HG02885 (cell line): Measurements from ENCODE around the gene RYR1.
A peak's percentile ranks its signal among the peaks of the same experiment; 100 is the strongest.
"Not testable (repeated sequence)": the region's sequence is repeated elsewhere in the genome, so short reads cannot be mapped to it uniquely, and the experiment has no call there.

Source experiments
- ATAC-seq: cut with Tn5 transposase; IDR thresholded peaks from one replicate; pipeline ENCODE4 v1.9.1; 2021; ENCODE audit warnings: mild to moderate bottlenecking; ENCODE audit not compliant: unreplicated experiment, poor library complexity

The RYR1 gene

GRCh38 chr19:38507551-38508127, 74.1 kb downstream of the RYR1 start:
- ATAC-seq: no peak

- ATAC-seq: no peak
Measured at GRCh38 chr19:38508507-38508906, 75.0 kb downstream of the RYR1 start.

DNA sequence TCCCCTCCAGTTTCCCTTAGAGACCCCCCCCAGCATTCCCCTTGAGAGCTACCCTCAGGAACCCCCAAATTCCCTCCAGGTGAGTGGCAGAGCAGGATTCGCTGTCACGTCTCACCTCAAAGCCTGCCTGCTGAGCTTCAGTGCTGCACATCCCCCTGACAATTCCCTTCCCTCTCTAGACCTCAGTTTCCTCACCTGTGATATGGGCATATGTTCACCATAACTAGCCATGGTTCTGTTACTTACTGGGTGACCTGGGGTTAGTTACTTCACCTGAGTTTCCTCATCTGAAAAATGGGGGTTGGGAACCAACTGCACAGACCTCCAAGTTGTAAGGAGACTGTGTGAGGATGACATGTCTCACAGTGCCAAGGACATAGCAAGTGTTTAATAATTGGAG, 75.5 kb downstream of the RYR1 start:
- no peak for ATAC-seq

GRCh38 chr19:38511074-38511708, 77.7 kb downstream of the RYR1 start:
- ATAC-seq: no peak

DNA sequence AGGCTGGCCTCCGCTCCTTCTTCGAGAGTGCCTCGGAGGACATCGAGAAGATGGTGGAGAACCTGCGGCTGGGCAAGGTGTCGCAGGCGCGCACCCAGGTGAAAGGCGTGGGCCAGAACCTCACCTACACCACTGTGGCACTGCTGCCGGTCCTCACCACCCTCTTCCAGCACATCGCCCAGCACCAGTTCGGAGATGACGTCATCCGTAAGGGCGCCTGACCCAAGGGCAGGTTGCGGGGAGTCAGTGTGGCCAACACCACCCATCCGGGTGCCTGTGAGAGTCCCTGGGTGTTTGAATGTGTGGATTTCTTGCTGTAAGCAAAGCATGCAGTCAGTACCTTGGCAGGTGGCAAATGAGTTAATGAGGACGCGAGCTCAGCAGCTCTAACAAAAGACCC, 78.8 kb downstream of the RYR1 start:
- no peak for ATAC-seq

- not testable (repeated sequence) for ATAC-seq
Measured at GRCh38 chr19:38513156-38513555, 79.7 kb downstream of the RYR1 start.

DNA sequence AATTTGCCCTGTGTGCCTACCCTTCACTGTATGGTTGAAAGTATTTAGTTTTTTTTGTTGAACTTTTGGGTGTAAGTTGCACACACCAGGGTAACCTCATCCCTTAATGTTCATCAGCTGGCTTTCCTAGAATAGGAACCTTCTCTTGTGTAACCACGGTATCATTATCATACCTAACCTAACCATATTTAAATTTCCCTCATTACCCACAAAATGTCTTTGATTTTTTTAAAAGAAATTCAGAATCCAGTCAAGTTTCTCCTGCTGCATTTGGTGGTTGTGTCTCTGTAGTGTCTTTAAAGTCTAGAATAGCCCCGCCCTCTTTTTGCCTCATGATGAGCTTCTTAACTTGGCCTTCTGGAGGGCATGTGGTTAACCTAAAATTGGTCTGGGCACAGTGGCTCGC, 80.3 kb downstream of the RYR1 start:
- no peak for ATAC-seq

- peak; percentile 59 for ATAC-seq
Measured at GRCh38 chr19:38514812-38515633, 81.5 kb downstream of the RYR1 start.

DNA sequence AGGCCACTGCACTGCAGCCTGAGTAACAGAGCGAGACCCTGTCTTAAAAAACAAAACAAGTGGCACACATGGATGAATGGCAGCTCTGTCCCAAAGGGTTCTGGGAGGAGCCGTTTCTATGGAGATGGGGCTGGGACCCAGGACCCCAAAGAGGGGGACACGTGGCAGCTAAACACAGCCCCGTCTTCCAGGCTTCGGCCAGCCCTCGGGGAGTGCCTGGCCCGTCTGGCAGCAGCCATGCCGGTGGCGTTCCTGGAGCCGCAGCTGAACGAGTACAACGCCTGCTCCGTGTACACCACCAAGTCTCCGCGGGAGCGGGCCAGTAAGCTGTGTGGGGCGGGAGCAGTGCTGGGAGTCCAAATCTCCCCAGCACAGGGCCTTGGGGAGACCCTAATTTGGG, 82.4 kb downstream of the RYR1 start:
- no peak for ATAC-seq

DNA sequence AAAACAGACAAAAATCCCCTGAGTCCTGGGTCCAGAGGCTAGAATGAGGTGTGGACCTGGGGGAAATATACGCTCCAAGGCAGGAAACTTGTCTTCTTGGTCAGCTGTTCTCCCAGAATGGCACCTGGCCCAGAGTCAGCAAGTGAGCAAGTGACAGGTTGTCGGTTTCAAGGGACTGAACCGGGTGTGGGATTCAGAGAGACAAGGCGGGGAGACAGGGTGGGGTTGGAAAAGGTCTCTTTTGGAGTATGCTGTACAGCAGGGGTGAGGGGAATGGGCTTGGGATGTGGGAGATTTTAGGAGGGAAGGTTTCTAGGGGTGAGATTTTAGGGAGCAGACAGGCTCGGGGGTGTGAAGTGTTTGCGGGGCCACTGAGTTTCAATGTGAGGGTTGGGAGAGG, 83.3 kb downstream of the RYR1 start:
- ATAC-seq: no peak

- no peak for ATAC-seq
Measured at GRCh38 chr19:38517321-38517720, 83.8 kb downstream of the RYR1 start.

- ATAC-seq: not testable (repeated sequence)
Measured at GRCh38 chr19:38517980-38518379, 84.5 kb downstream of the RYR1 start.

DNA sequence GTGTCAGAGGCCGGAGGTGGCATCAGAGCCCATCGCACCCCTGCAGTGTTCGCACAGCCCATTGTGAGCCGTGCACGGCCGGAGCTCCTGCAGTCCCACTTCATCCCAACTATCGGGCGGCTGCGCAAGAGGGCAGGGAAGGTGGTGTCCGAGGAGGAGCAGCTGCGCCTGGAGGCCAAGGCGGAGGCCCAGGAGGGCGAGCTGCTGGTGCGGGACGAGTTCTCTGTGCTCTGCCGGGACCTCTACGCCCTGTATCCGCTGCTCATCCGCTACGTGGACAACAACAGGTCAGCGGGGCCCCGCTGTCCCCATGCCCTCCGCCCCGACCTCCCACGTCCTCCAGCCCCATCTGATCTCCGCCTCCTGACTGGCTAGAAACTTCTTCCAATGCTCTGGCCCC, 85.7 kb downstream of the RYR1 start:
- ATAC-seq: no peak

GRCh38 chr19:38519988-38520387, 86.5 kb downstream of the RYR1 start:
- no peak for ATAC-seq

GRCh38 chr19:38522915-38523314, 89.4 kb downstream of the RYR1 start:
- no peak for ATAC-seq

GRCh38 chr19:38523319-38523718, 89.8 kb downstream of the RYR1 start:
- ATAC-seq: no peak

- no peak for ATAC-seq
Measured at GRCh38 chr19:38524369-38524768, 90.9 kb downstream of the RYR1 start.

GRCh38 chr19:38524994-38525634, 91.6 kb downstream of the RYR1 start:
- no peak for ATAC-seq

GRCh38 chr19:38526430-38526829, 92.9 kb downstream of the RYR1 start:
- no peak for ATAC-seq

- no peak for ATAC-seq
Measured at GRCh38 chr19:38527466-38528136, 94.1 kb downstream of the RYR1 start.
